Upper lobe of left lung (tissue), 4 donors: ENCODE measurements around the gene SOX5.

Source experiments
- EP300 ChIP-seq, 4 donors: sonication (generic); formaldehyde crosslinking; IDR thresholded peaks; one replicate each; pipeline ENCODE4 v1.5.1; 2017; ENCODE audit warnings: antibody characterized with exemption in 4 of 4, control low read depth in 2 of 4
- POLR2A ChIP-seq, 4 donors: fragments of 450-650 bp; IDR thresholded peaks; one replicate each; pipeline ENCODE4 v1.5.1; 2016 to 2017; ENCODE audit warnings: antibody characterized with exemption in 4 of 4, mild to moderate bottlenecking in 2 of 4
- TF ChIP-seq, protein P1 (sequence below), 6 experiments: fragments of 450-650 bp in 4 of 6; fragments of 200-600 bp in 2 of 6; sonication (generic) in 2 of 6; IDR thresholded peaks; one replicate each; pipeline ENCODE4 v1.5.1; 2016 to 2019; ENCODE audit warnings: antibody characterized with exemption in 6 of 6

DNA sequence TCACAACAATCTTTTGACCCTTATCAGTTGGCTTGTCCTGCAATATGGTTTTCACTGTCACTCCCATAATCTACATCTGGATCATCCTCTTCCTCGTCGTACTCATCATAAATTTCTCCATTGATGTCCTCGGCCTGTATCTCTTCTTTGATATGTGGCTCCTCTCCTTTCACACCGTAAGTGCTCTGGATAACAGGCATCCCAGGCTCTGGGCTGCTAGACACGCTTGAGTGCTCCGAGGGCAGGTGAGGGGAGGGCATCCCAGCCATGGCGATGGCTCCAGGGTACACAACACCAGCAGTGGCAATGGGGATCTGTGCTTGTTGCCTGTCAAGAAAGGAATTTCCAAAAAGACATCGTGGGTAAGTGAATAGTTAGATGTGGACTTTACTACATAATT is 415.3 kb downstream of the SOX5 start:
- TF ChIP-seq, protein P1, sequence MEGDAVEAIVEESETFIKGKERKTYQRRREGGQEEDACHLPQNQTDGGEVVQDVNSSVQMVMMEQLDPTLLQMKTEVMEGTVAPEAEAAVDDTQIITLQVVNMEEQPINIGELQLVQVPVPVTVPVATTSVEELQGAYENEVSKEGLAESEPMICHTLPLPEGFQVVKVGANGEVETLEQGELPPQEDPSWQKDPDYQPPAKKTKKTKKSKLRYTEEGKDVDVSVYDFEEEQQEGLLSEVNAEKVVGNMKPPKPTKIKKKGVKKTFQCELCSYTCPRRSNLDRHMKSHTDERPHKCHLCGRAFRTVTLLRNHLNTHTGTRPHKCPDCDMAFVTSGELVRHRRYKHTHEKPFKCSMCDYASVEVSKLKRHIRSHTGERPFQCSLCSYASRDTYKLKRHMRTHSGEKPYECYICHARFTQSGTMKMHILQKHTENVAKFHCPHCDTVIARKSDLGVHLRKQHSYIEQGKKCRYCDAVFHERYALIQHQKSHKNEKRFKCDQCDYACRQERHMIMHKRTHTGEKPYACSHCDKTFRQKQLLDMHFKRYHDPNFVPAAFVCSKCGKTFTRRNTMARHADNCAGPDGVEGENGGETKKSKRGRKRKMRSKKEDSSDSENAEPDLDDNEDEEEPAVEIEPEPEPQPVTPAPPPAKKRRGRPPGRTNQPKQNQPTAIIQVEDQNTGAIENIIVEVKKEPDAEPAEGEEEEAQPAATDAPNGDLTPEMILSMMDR (IDR thresholded peaks at IDR 0.05): no peak
- TF ChIP-seq EP300 (IDR thresholded peaks at IDR 0.05): no peak
- no peak for TF ChIP-seq POLR2A (IDR thresholded peaks at IDR 0.05)
